Neural cell (in vitro differentiated cells): ENCODE results near the gene NCKAP1. TPM values are rescaled to one million over a fixed set of nuclear protein-coding genes. Genes with fewer than 3 reads are reported as not detected.
"Not testable (repeated sequence)": the region's sequence is repeated elsewhere in the genome, so short reads cannot be mapped to it uniquely, and the experiment has no call there.

Source experiments
- H2AFZ ChIP-seq: fragments of 200-600, 300-800 bp; sonication (generic), shearing (Covaris generic); 2 replicates; pipeline ENCODE4 v1.6.0; 2014; ENCODE audit warnings: low read depth, mild to moderate bottlenecking, antibody characterized with exemption, low read length, moderate library complexity
- H3F3A ChIP-seq: fragments of 200-600 bp; shearing (Covaris generic); 2 replicates; pipeline ENCODE4 v1.6.1; 2016; ENCODE audit warnings: mild to moderate bottlenecking, moderate library complexity, mixed read lengths, antibody characterized with exemption, low read length; ENCODE audit not compliant: insufficient read depth, poor library complexity, severe bottlenecking
- H3K27ac ChIP-seq: fragments of 200-600, 300-800 bp; sonication (generic), shearing (Covaris generic); 2 replicates; pipeline ENCODE4 v1.5.1; 2014; ENCODE audit warnings: mild to moderate bottlenecking, low read length, moderate library complexity
- H3K27me3 ChIP-seq: fragments of 300-800, 200-600 bp; sonication (generic), shearing (Covaris generic); 2 replicates; pipeline ENCODE4 v1.6.0; 2014; ENCODE audit warnings: mild to moderate bottlenecking, low read depth, low read length, moderate library complexity; ENCODE audit not compliant: insufficient read depth
- H3K36me3 ChIP-seq: fragments of 300-800, 200-600 bp; sonication (generic), shearing (Covaris generic); 2 replicates; pipeline ENCODE4 v1.5.1; 2014; ENCODE audit warnings: mild to moderate bottlenecking, antibody characterized with exemption, low read length, moderate library complexity; ENCODE audit not compliant: insufficient read depth
- H3K4me2 ChIP-seq: fragments of 300-800, 200-600 bp; sonication (generic), shearing (Covaris generic); 2 replicates; pipeline ENCODE4 v1.6.0; 2014; ENCODE audit warnings: mild to moderate bottlenecking, low read length
- H3K4me3 ChIP-seq: fragments of 300-800, 200-600 bp; sonication (generic), shearing (Covaris generic); 2 replicates; pipeline ENCODE4 v1.5.1; 2014; ENCODE audit warnings: mild to moderate bottlenecking, low read length, moderate library complexity
- H3K79me2 ChIP-seq: fragments of 200-600 bp; shearing (Covaris generic); replicated peaks from 2 replicates; pipeline ENCODE4 v1.6.0; 2014; ENCODE audit warnings: mild to moderate bottlenecking, low read length, moderate library complexity; ENCODE audit not compliant: insufficient read depth
- H3K9ac ChIP-seq: fragments of 300-800, 200-600 bp; sonication (generic), shearing (Covaris generic); 2 replicates; pipeline ENCODE4 v1.6.1; 2016; ENCODE audit warnings: mild to moderate bottlenecking, low read length, mixed read lengths
- H3K9me2 ChIP-seq: fragments of 200-600 bp; shearing (Covaris generic); 2 replicates; pipeline ENCODE4 v1.6.1; 2016; ENCODE audit warnings: mild to moderate bottlenecking, low read length, mixed read lengths; ENCODE audit not compliant: insufficient read depth
- H3K9me3 ChIP-seq: fragments of 200-600, 300-800 bp; sonication (generic), shearing (Covaris generic); 2 replicates; pipeline ENCODE4 v1.6.1; 2016; ENCODE audit warnings: mild to moderate bottlenecking, mixed run types, low read length, moderate library complexity, mixed read lengths
- H4K20me1 ChIP-seq: fragments of 200-600 bp; shearing (Covaris generic); 2 replicates; pipeline ENCODE4 v1.6.1; 2016; ENCODE audit warnings: mild to moderate bottlenecking, mixed run types; ENCODE audit not compliant: insufficient read depth
- CTCF ChIP-seq: fragments of 450-650 bp; IDR thresholded peaks from 2 replicates; pipeline ENCODE4 v1.5.1; 2014; ENCODE audit warnings: antibody characterized with exemption, mild to moderate bottlenecking, moderate library complexity; ENCODE audit not compliant: poor library complexity, severe bottlenecking
- EP300 ChIP-seq: fragments of 450-650 bp; conservative IDR thresholded peaks from 2 replicates; pipeline ENCODE4 v1.6.1; 2014; ENCODE audit warnings: antibody characterized with exemption, mild to moderate bottlenecking, moderate library complexity; ENCODE audit not compliant: poor library complexity, severe bottlenecking
- EZH2 ChIP-seq: fragments of 200-600, 300-800 bp; shearing (Covaris generic), sonication (generic); IDR thresholded peaks from 2 replicates; pipeline ENCODE4 v1.6.1; 2014; ENCODE audit warnings: antibody characterized with exemption, low read length, borderline replicate concordance, mild to moderate bottlenecking; ENCODE audit not compliant: insufficient read depth, poor library complexity, severe bottlenecking
- MXI1 ChIP-seq: fragments of 450-650 bp; conservative IDR thresholded peaks from 2 replicates; pipeline ENCODE4 v1.6.1; 2014; ENCODE audit warnings: antibody characterized with exemption, mild to moderate bottlenecking; ENCODE audit not compliant: poor library complexity, severe bottlenecking
- POLR2AphosphoS5 ChIP-seq: IDR thresholded peaks from 2 replicates; pipeline ENCODE4 v1.6.1; 2012
- RAD21 ChIP-seq: fragments of 450-650 bp; conservative IDR thresholded peaks from 2 replicates; pipeline ENCODE4 v1.6.1; 2014; ENCODE audit warnings: antibody characterized with exemption, mild to moderate bottlenecking, moderate library complexity
- REST ChIP-seq: IDR thresholded peaks from 2 replicates; pipeline ENCODE4 v1.6.1; 2012; ENCODE audit warnings: borderline replicate concordance
- SMC3 ChIP-seq: fragments of 450-650 bp; conservative IDR thresholded peaks from 2 replicates; pipeline ENCODE4 v1.6.1; 2014; ENCODE audit warnings: antibody characterized with exemption, mild to moderate bottlenecking, moderate library complexity; ENCODE audit not compliant: poor library complexity
- TAF1 ChIP-seq: IDR thresholded peaks from 2 replicates; pipeline ENCODE4 v1.6.1; 2012; ENCODE audit warnings: low read depth
- polyA plus RNA-seq: library from polyadenylated mRNA; depleted of rRNA; stranded (reverse); fragments of >200 nt; gene quantifications from 2 replicates; pipeline ENCODE4 v1.2.3, GENCODE V29; 2014

Gene NCKAP1
- polyA plus RNA-seq, 1 donor from 2014 or later, result 124 TPM

- no peaks in the 10 kb centered on the region for H3K9me2 ChIP-seq
- H3K79me2 ChIP-seq, result no peaks in the 10 kb centered on the region
- H3K9ac ChIP-seq, result no peak overlapping the region
- no peaks in the 10 kb centered on the region for H3F3A ChIP-seq
- no peak overlapping the region for H2AFZ ChIP-seq
- no peak overlapping the region for H3K4me3 ChIP-seq
- H3K36me3 ChIP-seq, result no peaks in the 10 kb centered on the region
- H3K9me3 ChIP-seq, result no peaks in the 10 kb centered on the region
- H3K27ac ChIP-seq, result no peak overlapping the region
- TF ChIP-seq EP300, result no peak
- TF ChIP-seq MXI1, result no peak
- no peak for TF ChIP-seq REST
- no peak for TF ChIP-seq EZH2
- TF ChIP-seq SMC3, result no peak
- TF ChIP-seq POLR2AphosphoS5, result no peak
- no peak for TF ChIP-seq CTCF
- TF ChIP-seq RAD21, result no peak
- TF ChIP-seq TAF1, result no peak
- no peak overlapping the region for H3K4me2 ChIP-seq
- no peaks in the 10 kb centered on the region for H3K27me3 ChIP-seq
- H4K20me1 ChIP-seq, result no peaks in the 10 kb centered on the region
Measured at GRCh38 chr2:182962641-182963040, 75.6 kb downstream of the NCKAP1 start.

- H3K9ac ChIP-seq, H3K27me3 ChIP-seq, H3F3A ChIP-seq, H3K4me3 ChIP-seq, H3K36me3 ChIP-seq, H2AFZ ChIP-seq, H3K4me2 ChIP-seq, H3K79me2 ChIP-seq, H3K27ac ChIP-seq, H4K20me1 ChIP-seq, H3K9me2 ChIP-seq, H3K9me3 ChIP-seq: not testable (repeated sequence)
Measured at GRCh38 chr2:182960869-182961268, 77.4 kb downstream of the NCKAP1 start.

- Histone ChIP-seq H3F3A (peaks cover 3% of the 10 kb centered on the region), H4K20me1 (no peaks in the 10 kb centered on the region), H2AFZ (no peak overlapping the region), H3K9me3 (no peaks in the 10 kb centered on the region), H3K9ac (no peak overlapping the region), H3K27ac (no peak overlapping the region), H3K79me2 (no peaks in the 10 kb centered on the region), H3K9me2 (no peaks in the 10 kb centered on the region), H3K4me3 (no peak overlapping the region), H3K4me2 (no peak overlapping the region), H3K27me3 (no peaks in the 10 kb centered on the region), H3K36me3 (no peaks in the 10 kb centered on the region)
- no peak for TF ChIP-seq MXI1
- TF ChIP-seq RAD21, result no peak
- no peak for TF ChIP-seq TAF1
- no peak for TF ChIP-seq SMC3
- no peak for TF ChIP-seq EZH2
- no peak for TF ChIP-seq CTCF
- TF ChIP-seq POLR2AphosphoS5, result no peak
- no peak for TF ChIP-seq EP300
- TF ChIP-seq REST, result no peak
Measured at GRCh38 chr2:182954789-182955188, 83.5 kb downstream of the NCKAP1 start.
